Heart left ventricle (tissue), 16 donors: ENCODE measurements around the gene NGLY1. TPM values are rescaled to one million over a fixed set of nuclear protein-coding genes. Genes with fewer than 3 reads are reported as not detected.

Experiments
- ATAC-seq, 4 donors: fragments of 200-7000 bp; cut with Tn5 transposase; one replicate each; pipeline ENCODE4 v1.9.1; 2020 to 2022; ENCODE audit warnings: moderate library complexity in 4 of 4, mild to moderate bottlenecking in 3 of 4, moderate number of reproducible peaks in 1 of 4
- DNase-seq, 5 donors: peaks; one replicate each; pipeline ENCODE4 v3.0.0-alpha.2; 2020
- H3K27ac ChIP-seq, 12 donors: fragments of 200-600 bp; sonication (generic) in 4 of 12; one replicate each; pipeline versions ENCODE4 v1.5.0 to v1.8.0; 2016 to 2022; ENCODE audit warnings: mild to moderate bottlenecking in 2 of 12
- H3K27me3 ChIP-seq, 9 donors: fragments of 200-600 bp; sonication (generic) in 2 of 9; one replicate each; pipeline versions ENCODE4 v1.5.1 to v1.8.0; 2016 to 2022; ENCODE audit warnings: mild to moderate bottlenecking in 3 of 9
- H3K36me3 ChIP-seq, 9 donors: fragments of 200-600 bp; sonication (generic) in 2 of 9; one replicate each; pipeline versions ENCODE4 v1.5.0 to v1.8.0; 2018 to 2022; ENCODE audit warnings: mild to moderate bottlenecking in 2 of 9
- H3K4me1 ChIP-seq, 12 donors: fragments of 200-600 bp; sonication (generic) in 4 of 12; one replicate each; pipeline versions ENCODE4 v1.5.0 to v1.8.0; 2016 to 2022; ENCODE audit warnings: mild to moderate bottlenecking in 3 of 12
- H3K4me3 ChIP-seq, 12 donors: fragments of 200-600 bp; sonication (generic) in 4 of 12; one replicate each; pipeline versions ENCODE4 v1.5.0 to v1.8.0; 2017 to 2022; ENCODE audit warnings: mild to moderate bottlenecking in 9 of 12, moderate library complexity in 4 of 12
- H3K9me3 ChIP-seq, 12 donors: fragments of 200-600 bp; sonication (generic) in 4 of 12; one replicate each; pipeline versions ENCODE4 v1.5.0 to v1.8.0; 2016 to 2022; ENCODE audit warnings: mild to moderate bottlenecking in 1 of 12
- POLR2A ChIP-seq, 2 donors: fragments of 450-650 bp; IDR thresholded peaks; one replicate each; pipeline ENCODE4 v1.6.1; 2017; ENCODE audit warnings: antibody characterized with exemption in 2 of 2, mild to moderate bottlenecking in 2 of 2, moderate library complexity in 2 of 2
- WGBS, 4 donors: extraction: QIAGEN DNeasy Blood & Tissue Kit in 2 of 4; methylation state at CpG; one replicate each; pipeline versions ENCODE4 v1.1.5 to v1.1.7; 2013 to 2018; 5-methylcytosine and 5-hydroxymethylcytosine counted together
- intact Hi-C, 10 donors: fragments of 100-400 bp; cut with DNase I; formaldehyde crosslinking; loops; one replicate each; pipeline versions ENCODE4 v1.11.1 to v1.14.2; 2022
- polyA plus RNA-seq, 2 donors: library from polyadenylated mRNA; stranded (reverse); fragments of 200-250 nt; gene quantifications; one replicate each; pipeline ENCODE4 v1.2.3, GENCODE V29; 2013
- total RNA-seq, 9 donors: library from RNA; depleted of rRNA in 2 of 9; stranded (reverse); fragments of >200 nt in 2 of 9; fragmentation: NEBNext Ultra II Directional in 3 of 9; extraction: Animal tissue kit (Norgen Biotek cat#: 25700) in 3 of 9; gene quantifications; one replicate each; pipeline versions ENCODE4 v1.1.0 to v1.2.4, GENCODE V29; 2016 to 2023
- TF ChIP-seq, protein P1 (sequence below), 12 donors: fragments of 200-600 bp; sonication (generic) in 4 of 12; IDR thresholded peaks; one replicate each; pipeline versions ENCODE4 v1.5.0 to v1.8.0; 2018 to 2022; ENCODE audit warnings: antibody characterized with exemption in 12 of 12, mild to moderate bottlenecking in 5 of 12
- donor health status: ischemic (EF 13 %, LVEDD 7.1; RV severe dilation, severe dysfunction).
- donor health status: healthy with polysubstance abuse.
- donor health status: DM: no; HTN: yes; CAD: no.
- donor health status: DM: no; HTN: no; CAD: no.
- donor health status: ischemic (EF 25% LVEDD 6.9; RV normal size, moderate dysfunction).
- donor health status: ischemic (EF 25% LVEDD 5.7; RV mildly dilated, moderate dysfunction).
- donor health status: healthy.
- donor health status: DM: yes; HTN: yes; CAD: no.
- donor health status: ischemic (EF 35%, LVEDD 5.7; RV mildly dilated, moderate dysfunction).
- donor health status: nonischemic (EF 11% LVEDD 7.7; RV severe dilation, severe dysfunction).
- donor health status: DM: yes; HTN: yes; CAD: no.
- donor health status: PGD.
- donor health status: ischemic (EF 29% LVEDD 5.4; RV normal size, mild dysfunction).
- donor health status: nonischemic (EF 23%, LVEDD 6.1; RV moderate dilation, normal function).

NGLY1 gene
- total and polyA plus RNA-seq, 11 donors: 18.5 to 41.0 (median 31.0) TPM

DNA sequence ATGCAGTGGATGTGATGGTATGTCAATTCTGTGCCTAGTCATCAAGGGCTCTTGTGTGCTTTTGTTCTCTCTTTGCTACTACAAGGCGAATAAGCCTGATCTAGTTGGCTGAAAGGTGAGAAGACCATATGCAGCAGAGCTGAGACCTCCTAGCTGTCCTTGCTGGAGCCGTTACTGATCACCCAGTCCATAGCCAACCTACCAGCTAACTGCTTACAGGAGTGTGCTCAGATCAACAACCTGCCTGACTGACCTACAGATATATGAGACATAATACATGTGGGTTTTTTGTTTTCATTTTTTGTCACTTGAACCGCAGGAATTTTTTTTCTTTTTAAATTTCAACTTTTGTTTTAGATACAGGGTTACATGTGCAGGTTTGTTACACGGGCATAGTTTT, 29.4 kb upstream of the NGLY1 start:
- TF ChIP-seq, protein P1, sequence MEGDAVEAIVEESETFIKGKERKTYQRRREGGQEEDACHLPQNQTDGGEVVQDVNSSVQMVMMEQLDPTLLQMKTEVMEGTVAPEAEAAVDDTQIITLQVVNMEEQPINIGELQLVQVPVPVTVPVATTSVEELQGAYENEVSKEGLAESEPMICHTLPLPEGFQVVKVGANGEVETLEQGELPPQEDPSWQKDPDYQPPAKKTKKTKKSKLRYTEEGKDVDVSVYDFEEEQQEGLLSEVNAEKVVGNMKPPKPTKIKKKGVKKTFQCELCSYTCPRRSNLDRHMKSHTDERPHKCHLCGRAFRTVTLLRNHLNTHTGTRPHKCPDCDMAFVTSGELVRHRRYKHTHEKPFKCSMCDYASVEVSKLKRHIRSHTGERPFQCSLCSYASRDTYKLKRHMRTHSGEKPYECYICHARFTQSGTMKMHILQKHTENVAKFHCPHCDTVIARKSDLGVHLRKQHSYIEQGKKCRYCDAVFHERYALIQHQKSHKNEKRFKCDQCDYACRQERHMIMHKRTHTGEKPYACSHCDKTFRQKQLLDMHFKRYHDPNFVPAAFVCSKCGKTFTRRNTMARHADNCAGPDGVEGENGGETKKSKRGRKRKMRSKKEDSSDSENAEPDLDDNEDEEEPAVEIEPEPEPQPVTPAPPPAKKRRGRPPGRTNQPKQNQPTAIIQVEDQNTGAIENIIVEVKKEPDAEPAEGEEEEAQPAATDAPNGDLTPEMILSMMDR (IDR thresholded peaks at IDR 0.05): no peak
- no peak for TF ChIP-seq POLR2A (IDR thresholded peaks at IDR 0.05)
- Histone ChIP-seq H3K36me3 (no peaks in the 10 kb centered on the region), H3K27me3 (peaks cover 0 to under 1% (median 0%) of the 10 kb centered on the region in 9 donors), H3K9me3 (peaks cover 0 to 12% (median 0%) of the 10 kb centered on the region in 12 donors), H3K4me1 (no peaks in the 10 kb centered on the region), H3K27ac (no peak overlapping the region), H3K4me3 (no peak overlapping the region)
- no peak for DNase-seq
- intact Hi-C loops: no loop called here
- no peak for ATAC-seq
- WGBS, 4 donors: 86 to 94% (median 92%) methylated on average over 4 of the region's 4 CpGs

GRCh38 chr3:25804676-25805075, 21.4 kb upstream of the NGLY1 start:
- H3K27me3 ChIP-seq: peaks cover 0 to 6% (median 0%) of the 10 kb centered on the region in 9 donors
- H3K4me3 ChIP-seq: no peak overlapping the region
- no peak overlapping the region for H3K27ac ChIP-seq
- no peaks in the 10 kb centered on the region for H3K9me3 ChIP-seq
- ATAC-seq (no peak), DNase-seq (no peak)
- no peaks in the 10 kb centered on the region for H3K4me1 ChIP-seq
- H3K36me3 ChIP-seq: no peaks in the 10 kb centered on the region
- intact Hi-C loops: no loop called here
- WGBS, 4 donors: 85 to 94% (median 88%) methylated on average over 1 of the region's 1 CpG
- no peak for TF ChIP-seq POLR2A (IDR thresholded peaks at IDR 0.05)
- TF ChIP-seq, protein P1 (IDR thresholded peaks at IDR 0.05): no peak

DNA sequence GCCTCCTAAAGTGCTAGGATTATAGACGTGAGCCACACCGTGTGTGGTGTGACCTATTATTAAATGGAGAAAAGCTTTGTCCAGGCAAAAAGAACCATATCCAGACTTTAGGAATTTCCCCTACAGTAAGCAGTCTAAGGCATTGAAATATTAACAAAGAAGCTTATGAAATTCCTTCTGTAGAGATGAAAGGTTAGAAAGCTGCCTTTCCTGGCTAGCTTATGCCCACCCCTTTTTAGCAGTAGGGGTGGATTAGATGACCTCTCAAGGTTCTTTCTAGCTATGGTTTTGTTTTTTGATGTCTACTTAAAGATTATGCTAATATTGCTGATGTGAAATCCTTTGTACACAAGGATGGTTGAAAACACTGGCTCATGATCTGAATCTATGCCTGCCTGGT, 20.6 kb upstream of the NGLY1 start:
- Histone ChIP-seq H3K27me3 (peaks cover 0 to 6% (median 0%) of the 10 kb centered on the region in 9 donors), H3K27ac (no peak overlapping the region), H3K4me3 (no peak overlapping the region), H3K9me3 (no peaks in the 10 kb centered on the region), H3K4me1 (no peaks in the 10 kb centered on the region), H3K36me3 (no peaks in the 10 kb centered on the region)
- no peak for TF ChIP-seq POLR2A (IDR thresholded peaks at IDR 0.05)
- TF ChIP-seq, protein P1 (IDR thresholded peaks at IDR 0.05): no peak
- ATAC-seq: no peak
- no peak for DNase-seq
- WGBS, 4 donors: 85 to 94% (median 87%) methylated on average over 2 of the region's 2 CpGs
- intact Hi-C loops: no loop called here

DNA sequence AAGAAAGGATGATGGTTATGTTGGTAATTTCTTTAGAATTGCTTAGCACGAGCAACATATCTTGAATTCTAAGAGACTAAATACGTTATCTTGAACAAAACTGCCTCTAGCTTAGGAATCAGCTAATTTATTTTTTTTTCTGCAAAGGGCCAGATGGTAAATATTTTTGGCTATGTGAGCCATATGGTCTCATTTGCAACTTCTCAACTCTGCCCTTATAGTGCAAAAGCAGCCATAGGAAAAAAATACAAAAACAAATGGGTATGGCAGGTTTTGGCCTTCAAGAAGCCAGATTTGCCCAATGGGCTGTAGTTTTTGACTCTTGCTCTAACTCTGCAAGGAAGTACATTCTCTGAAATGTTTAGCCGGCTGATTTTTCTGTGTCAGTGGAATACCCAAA, 18.5 kb upstream of the NGLY1 start:
- Histone ChIP-seq H3K9me3 (no peaks in the 10 kb centered on the region), H3K27me3 (peaks cover 0 to 3% (median 0%) of the 10 kb centered on the region in 9 donors), H3K4me3 (no peak overlapping the region), H3K27ac (no peak overlapping the region), H3K36me3 (no peaks in the 10 kb centered on the region), H3K4me1 (no peaks in the 10 kb centered on the region)
- intact Hi-C loops: no loop called here
- 78 to 84% (median 82%) methylated on average over 3 of the region's 3 CpGs for WGBS, 4 donors
- ATAC-seq (no peak), DNase-seq (no peak)
- TF ChIP-seq, protein P1 (IDR thresholded peaks at IDR 0.05): no peak
- TF ChIP-seq POLR2A (IDR thresholded peaks at IDR 0.05): no peak
